ENCODE measurements around the gene LINGO3. TPM values are rescaled to one million over a fixed set of nuclear protein-coding genes. Genes with fewer than 3 reads are reported as not detected.
A peak's percentile ranks its signal among the peaks of the same experiment; 100 is the strongest.

The LINGO3 gene
- total and polyA plus RNA-seq, 2 experiments from 2014 or later = 0.23 to 2.1 TPM

DNA sequence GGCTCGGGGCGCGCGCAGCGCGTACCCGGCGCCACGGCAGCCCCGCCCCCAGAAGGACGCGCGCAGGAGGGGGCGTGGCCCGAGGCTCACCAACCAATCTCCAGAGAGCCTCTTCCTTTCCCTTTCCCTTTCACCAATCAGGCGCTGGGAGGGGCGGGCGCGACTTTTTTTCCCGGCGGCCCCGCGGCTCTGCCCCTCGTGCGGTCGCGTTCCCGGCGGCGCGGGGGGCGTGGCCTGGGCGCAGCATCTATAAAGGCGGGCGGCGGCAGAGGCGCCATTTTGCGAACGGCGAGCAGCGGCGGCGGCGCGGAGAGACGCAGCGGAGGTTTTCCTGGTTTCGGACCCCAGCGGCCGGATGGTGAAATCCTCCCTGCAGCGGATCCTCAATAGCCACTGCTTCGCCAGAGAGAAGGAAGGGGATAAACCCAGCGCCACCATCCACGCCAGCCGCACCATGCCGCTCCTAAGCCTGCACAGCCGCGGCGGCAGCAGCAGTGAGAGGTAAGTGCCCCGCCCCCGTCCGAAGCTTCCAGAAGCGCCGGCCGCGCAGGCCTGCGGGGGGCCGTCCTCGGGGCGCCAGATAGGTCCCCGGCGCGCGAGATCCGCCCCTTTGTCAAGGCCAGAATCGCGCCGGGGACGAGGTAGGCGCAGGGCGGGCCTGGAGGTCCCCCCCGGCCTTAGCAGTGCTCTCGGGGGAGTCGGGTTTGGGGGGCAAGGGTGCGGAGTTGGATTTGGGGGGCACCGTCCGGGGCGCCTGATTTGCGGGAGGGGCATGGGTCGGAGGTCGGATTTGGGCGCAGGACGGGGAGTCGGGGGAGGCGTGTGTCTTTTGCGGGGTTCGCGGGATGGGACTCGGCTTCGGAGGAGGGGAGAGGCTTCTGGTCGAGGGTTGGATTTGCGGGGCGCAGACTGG, 38.5 kb downstream of the LINGO3 start:
- Histone ChIP-seq H3K9me3 (ENCODE audit: low read depth) (no peaks in the 10 kb centered on the region), H3K4me1 (ENCODE audit: low read depth) (peaks cover 6% of the 10 kb centered on the region), H3K36me3 (peaks cover 7% of the 10 kb centered on the region), H3K27ac (peak overlapping the region; percentile 89), H3K27me3 (no peaks in the 10 kb centered on the region), H3K4me3 (peak overlapping the region; percentile 96)
- DNase-seq (ENCODE audit: low read depth in 1 of 2, low spot score in 1 of 2) = peak; percentile 96 to 98
- TF ChIP-seq, protein P1, sequence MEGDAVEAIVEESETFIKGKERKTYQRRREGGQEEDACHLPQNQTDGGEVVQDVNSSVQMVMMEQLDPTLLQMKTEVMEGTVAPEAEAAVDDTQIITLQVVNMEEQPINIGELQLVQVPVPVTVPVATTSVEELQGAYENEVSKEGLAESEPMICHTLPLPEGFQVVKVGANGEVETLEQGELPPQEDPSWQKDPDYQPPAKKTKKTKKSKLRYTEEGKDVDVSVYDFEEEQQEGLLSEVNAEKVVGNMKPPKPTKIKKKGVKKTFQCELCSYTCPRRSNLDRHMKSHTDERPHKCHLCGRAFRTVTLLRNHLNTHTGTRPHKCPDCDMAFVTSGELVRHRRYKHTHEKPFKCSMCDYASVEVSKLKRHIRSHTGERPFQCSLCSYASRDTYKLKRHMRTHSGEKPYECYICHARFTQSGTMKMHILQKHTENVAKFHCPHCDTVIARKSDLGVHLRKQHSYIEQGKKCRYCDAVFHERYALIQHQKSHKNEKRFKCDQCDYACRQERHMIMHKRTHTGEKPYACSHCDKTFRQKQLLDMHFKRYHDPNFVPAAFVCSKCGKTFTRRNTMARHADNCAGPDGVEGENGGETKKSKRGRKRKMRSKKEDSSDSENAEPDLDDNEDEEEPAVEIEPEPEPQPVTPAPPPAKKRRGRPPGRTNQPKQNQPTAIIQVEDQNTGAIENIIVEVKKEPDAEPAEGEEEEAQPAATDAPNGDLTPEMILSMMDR (IDR thresholded peaks at IDR 0.05; ENCODE audit: low read depth, low read length) = no peak

DNA sequence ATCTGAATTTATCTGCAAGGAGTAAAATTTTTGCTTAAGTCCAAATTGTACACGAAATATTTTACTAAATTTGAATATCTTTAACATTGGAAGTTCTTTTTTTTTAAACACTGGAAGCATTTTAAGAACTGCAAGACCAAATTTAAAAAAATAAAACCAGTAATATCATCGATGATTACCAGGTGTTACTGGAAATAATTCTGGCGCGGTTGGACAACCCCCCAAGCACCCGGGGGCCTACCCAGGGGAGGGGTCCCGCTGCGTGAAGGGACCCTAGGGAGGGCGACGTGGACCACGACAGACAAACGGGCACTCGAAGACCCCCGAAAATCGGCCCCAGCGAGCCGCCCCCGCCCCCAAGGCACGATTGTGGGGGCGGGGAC, 39.1 kb downstream of the LINGO3 start:
- no peak overlapping the region for H3K27ac ChIP-seq

DNA sequence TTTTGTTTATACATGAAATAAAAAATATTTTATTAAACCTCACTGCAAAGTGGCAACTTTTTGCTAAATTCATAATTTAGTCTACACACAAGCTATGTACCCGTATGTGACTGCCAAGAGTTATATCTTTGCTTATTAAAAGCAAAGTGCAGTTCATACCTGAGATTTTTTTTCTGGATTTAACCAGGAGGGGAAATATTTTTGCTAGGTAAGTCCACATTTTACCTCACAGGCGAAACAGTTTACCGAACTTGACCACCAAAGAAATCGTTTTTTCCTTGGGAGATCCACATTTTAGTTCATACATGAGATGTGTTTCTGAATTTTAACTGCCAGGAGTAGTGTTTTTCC, 39.5 kb downstream of the LINGO3 start:
- TF ChIP-seq, protein P1 (IDR thresholded peaks at IDR 0.05; ENCODE audit: low read depth, low read length) = no peak
- Histone ChIP-seq H3K4me3 (peak overlapping the region; percentile 96), H3K4me1 (ENCODE audit: low read depth) (peaks cover 5% of the 10 kb centered on the region), H3K9me3 (ENCODE audit: low read depth) (no peaks in the 10 kb centered on the region), H3K36me3 (peaks cover 7% of the 10 kb centered on the region), H3K27me3 (no peaks in the 10 kb centered on the region), H3K27ac (no peak overlapping the region)
- no peak for DNase-seq (ENCODE audit: low read depth in 1 of 2, low spot score in 1 of 2)

More for the DNA sequence above, 39.1 kb downstream of the LINGO3 start:
- no peaks in the 10 kb centered on the region for H3K27me3 ChIP-seq
- no peak for DNase-seq (ENCODE audit: low read depth in 1 of 2, low spot score in 1 of 2)
- H3K9me3 ChIP-seq (ENCODE audit: low read depth) = no peaks in the 10 kb centered on the region
- peaks cover 7% of the 10 kb centered on the region for H3K36me3 ChIP-seq
- TF ChIP-seq, protein P1 (IDR thresholded peaks at IDR 0.05; ENCODE audit: low read depth, low read length) = no peak
- peak overlapping the region; percentile 96 for H3K4me3 ChIP-seq
- peaks cover 6% of the 10 kb centered on the region for H3K4me1 ChIP-seq (ENCODE audit: low read depth)

DNA sequence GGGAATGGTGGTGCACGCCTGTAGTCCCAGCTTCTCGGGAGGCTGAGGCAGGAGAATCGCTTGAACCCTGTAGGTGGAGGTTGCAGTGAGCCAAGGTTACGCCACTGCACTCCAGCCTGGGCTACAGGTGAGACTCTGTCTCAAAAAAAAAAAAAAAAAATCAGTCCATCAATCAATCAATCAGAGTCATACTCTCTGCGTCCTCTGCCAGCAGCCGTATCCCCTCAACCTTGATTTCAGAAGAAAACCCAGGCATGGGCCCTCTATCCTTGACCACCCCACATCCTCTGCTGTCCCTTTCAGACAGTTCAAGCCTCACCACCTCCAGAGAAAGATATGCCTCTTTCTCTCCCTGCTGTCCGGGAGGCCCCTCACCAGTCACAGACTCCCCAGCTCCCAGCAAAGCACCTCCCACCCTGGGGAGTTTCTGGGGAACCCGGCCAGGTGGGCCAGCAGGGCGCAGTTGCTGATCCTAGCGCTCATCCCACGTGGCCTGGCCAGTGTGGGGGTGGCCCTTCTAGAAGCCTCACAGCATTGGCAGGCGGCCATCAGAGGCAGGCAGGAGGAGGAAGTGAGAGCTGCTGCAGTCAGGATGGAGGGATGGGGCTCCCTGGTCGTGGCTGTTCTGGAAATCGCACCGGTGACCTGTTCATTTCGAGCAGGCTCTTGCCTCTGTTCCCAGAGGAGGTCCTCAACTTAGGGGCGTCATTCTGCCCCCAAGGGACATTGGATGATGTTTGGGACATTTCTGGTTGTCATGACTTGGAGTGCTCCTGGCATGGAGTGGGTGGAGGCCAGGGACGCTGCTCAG, 41.6 kb downstream of the LINGO3 start:
- TF ChIP-seq, protein P1 (IDR thresholded peaks at IDR 0.05; ENCODE audit: low read depth, low read length) = no peak
- no peak overlapping the region for H3K4me3 ChIP-seq
- no peaks in the 10 kb centered on the region for H3K27me3 ChIP-seq
- peak in 1 of 2 donors; percentile 91 for DNase-seq (ENCODE audit: low read depth in 1 of 2, low spot score in 1 of 2)
- H3K4me1 ChIP-seq (ENCODE audit: low read depth) = no peaks in the 10 kb centered on the region
- H3K9me3 ChIP-seq (ENCODE audit: low read depth) = no peaks in the 10 kb centered on the region
- no peak overlapping the region for H3K27ac ChIP-seq
- no peaks in the 10 kb centered on the region for H3K36me3 ChIP-seq

DNA sequence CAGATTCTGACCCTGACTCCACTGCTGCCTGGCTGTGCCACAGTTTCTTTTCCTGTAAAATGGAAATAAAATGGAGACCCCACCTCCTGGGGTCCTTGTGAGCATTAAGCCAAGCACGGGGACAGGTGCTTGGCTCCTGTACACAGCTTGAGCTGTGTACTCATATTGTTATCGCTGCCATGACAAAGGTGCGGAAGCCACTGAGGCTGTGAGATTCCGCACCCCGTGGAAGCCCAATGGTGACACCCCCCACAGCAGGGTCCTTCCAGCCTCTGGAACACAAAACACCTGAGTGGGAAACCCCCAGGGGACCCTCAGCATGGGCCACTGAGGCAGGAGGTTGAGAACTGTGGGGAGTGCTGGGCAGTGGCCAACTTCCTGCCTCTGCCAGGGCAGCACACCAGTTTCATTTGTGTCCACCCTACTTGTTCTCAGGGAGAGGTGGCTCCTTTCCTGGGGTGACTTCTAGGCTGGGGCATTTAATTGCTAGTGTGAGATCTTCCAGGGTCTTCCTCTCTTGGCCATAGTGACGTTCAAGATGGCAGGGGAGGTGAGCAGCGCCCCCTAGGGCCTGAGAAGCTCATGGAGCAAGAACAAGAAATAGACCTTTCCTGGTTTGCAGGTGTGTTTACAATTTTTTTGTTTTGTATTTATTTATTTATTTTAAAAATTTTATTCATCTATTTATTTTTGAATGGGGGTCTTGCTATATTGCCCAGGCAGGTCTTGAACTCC, 46.3 kb downstream of the LINGO3 start:
- peak; percentile 29 to 56 for DNase-seq (ENCODE audit: low read depth in 1 of 2, low spot score in 1 of 2)

More for the DNA sequence above, 46.3 kb downstream of the LINGO3 start:
- H3K27me3 ChIP-seq = no peaks in the 10 kb centered on the region
- H3K27ac ChIP-seq = no peak overlapping the region
- TF ChIP-seq, protein P1 (IDR thresholded peaks at IDR 0.05; ENCODE audit: low read depth, low read length) = peak; percentile 73
- H3K36me3 ChIP-seq = no peaks in the 10 kb centered on the region
- no peaks in the 10 kb centered on the region for H3K9me3 ChIP-seq (ENCODE audit: low read depth)
- H3K4me1 ChIP-seq (ENCODE audit: low read depth) = no peaks in the 10 kb centered on the region
- no peak overlapping the region for H3K4me3 ChIP-seq
